ENCODE measurements around the gene SLC32A1. TPM values are rescaled to one million over a fixed set of nuclear protein-coding genes. Genes with fewer than 3 reads are reported as not detected.

The SLC32A1 gene
- total RNA-seq, 4 donors from 2014 or later: not detected

DNA sequence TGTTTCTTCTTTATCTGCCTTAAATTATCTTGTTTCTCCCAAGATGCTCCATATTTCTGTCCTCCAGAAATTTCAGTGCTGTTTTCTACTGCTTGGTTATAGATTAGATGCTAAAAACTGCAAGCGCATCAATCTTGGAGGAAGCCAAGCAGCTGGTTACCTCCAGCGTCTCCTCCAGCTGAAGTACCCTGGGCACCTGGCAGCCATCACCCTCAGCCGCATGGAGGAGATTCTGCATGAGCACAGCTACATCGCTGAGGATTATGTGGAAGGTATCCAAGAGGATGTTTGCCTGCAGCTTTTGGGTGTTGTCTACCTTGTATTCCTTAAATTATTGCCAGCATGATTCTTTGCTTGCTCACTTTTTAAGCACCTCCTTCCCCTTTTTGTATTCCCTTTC is 27.7 kb downstream of the SLC32A1 start:
- H3K27ac ChIP-seq: no peak overlapping the region
- intact Hi-C loops (cut with DNase I; ENCODE audit: low total_unique reads): no loop called here
- peaks cover 0 to 4% of the 10 kb centered on the region in 2 donors for H3K4me1 ChIP-seq
- no peaks in the 10 kb centered on the region for H3K27me3 ChIP-seq
- H3K9me3 ChIP-seq: no peaks in the 10 kb centered on the region
- no peaks in the 10 kb centered on the region for H3K36me3 ChIP-seq
- no peak for DNase-seq
- no peak overlapping the region for H3K4me3 ChIP-seq
- TF ChIP-seq CTCF (IDR thresholded peaks at IDR 0.05) (no peak), POLR2A (IDR thresholded peaks at IDR 0.05) (no peak)

DNA sequence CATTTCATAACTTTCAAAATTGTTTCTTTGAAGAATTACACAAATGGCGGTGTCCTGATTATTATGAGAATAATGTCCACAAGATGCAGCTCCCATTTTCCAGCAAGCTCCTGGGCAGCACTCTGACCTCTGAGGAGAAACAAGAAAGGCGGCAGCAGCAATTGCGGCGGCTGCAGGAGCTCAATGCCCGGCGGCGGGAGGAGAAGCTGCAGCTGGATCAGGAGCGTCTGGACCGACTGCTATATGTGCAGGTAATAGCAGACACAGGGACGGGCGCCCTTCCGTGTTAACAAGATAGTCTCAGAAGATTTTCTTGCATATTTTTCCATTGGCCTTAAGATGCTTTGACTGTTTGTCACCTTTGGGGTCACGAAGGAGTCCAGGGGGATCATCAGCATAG is 30.6 kb downstream of the SLC32A1 start:
- Histone ChIP-seq H3K4me1 (no peaks in the 10 kb centered on the region), H3K9me3 (no peaks in the 10 kb centered on the region), H3K36me3 (no peaks in the 10 kb centered on the region), H3K27ac (no peak overlapping the region), H3K27me3 (no peaks in the 10 kb centered on the region), H3K4me3 (no peak overlapping the region)
- TF ChIP-seq POLR2A (IDR thresholded peaks at IDR 0.05) (no peak), CTCF (IDR thresholded peaks at IDR 0.05) (no peak)
- no peak for DNase-seq
- intact Hi-C loops (cut with DNase I; ENCODE audit: low total_unique reads): no loop called here

GRCh38 chr20:38755324-38755910 is 31.1 kb downstream of the SLC32A1 start:
- intact Hi-C loops (cut with DNase I; ENCODE audit: low total_unique reads): no loop called here
- Histone ChIP-seq H3K27ac (no peak overlapping the region), H3K9me3 (no peaks in the 10 kb centered on the region), H3K4me1 (no peaks in the 10 kb centered on the region), H3K4me3 (no peak overlapping the region), H3K36me3 (no peaks in the 10 kb centered on the region), H3K27me3 (no peaks in the 10 kb centered on the region)
- no peak for DNase-seq
- TF ChIP-seq POLR2A (IDR thresholded peaks at IDR 0.05) (no peak), CTCF (IDR thresholded peaks at IDR 0.05) (no peak)

GRCh38 chr20:38757145-38757775 is 33.0 kb downstream of the SLC32A1 start:
- Histone ChIP-seq H3K27me3 (no peaks in the 10 kb centered on the region), H3K36me3 (no peaks in the 10 kb centered on the region), H3K4me3 (no peak overlapping the region), H3K27ac (no peak overlapping the region), H3K9me3 (no peaks in the 10 kb centered on the region), H3K4me1 (no peaks in the 10 kb centered on the region)
- DNase-seq: no peak
- intact Hi-C loops (cut with DNase I; ENCODE audit: low total_unique reads): no loop called here
- TF ChIP-seq CTCF (IDR thresholded peaks at IDR 0.05) (no peak), POLR2A (IDR thresholded peaks at IDR 0.05) (no peak)

- intact Hi-C loops (cut with DNase I; ENCODE audit: low total_unique reads): no loop called here
- no peaks in the 10 kb centered on the region for H3K36me3 ChIP-seq
- H3K27ac ChIP-seq: no peak overlapping the region
These were observed 34.8 kb downstream of the SLC32A1 start for GRCh38 chr20:38759106-38759505.

More at GRCh38 chr20:38759106-38759505, 34.8 kb downstream of the SLC32A1 start:
- Histone ChIP-seq H3K27me3 (no peaks in the 10 kb centered on the region), H3K4me1 (no peaks in the 10 kb centered on the region), H3K9me3 (no peaks in the 10 kb centered on the region), H3K4me3 (no peak overlapping the region)
- no peak for TF ChIP-seq POLR2A (IDR thresholded peaks at IDR 0.05)
- no peak for TF ChIP-seq CTCF (IDR thresholded peaks at IDR 0.05)
- DNase-seq: no peak
